IMR-90 (cell line): ENCODE results near the gene CFAP61.

Experiments
- BHLHE40 ChIP-seq: fragments of 150-350 bp; IDR thresholded peaks from 2 replicates; pipeline ENCODE4 v1.6.1; 2016; ENCODE audit warnings: mild to moderate bottlenecking, low read depth, low read length
- CEBPB ChIP-seq: IDR thresholded peaks from 2 replicates; pipeline ENCODE4 v1.6.1; 2012; ENCODE audit warnings: low read depth, low read length, improper control_type of control experiment
- CTCF ChIP-seq: conservative IDR thresholded peaks from 2 replicates; pipeline ENCODE4 v1.5.1; 2012; ENCODE audit warnings: mild to moderate bottlenecking, low read depth, low read length, improper control_type of control experiment
- MAFK ChIP-seq: IDR thresholded peaks from 2 replicates; pipeline ENCODE4 v1.6.1; 2012; ENCODE audit warnings: low read depth, low read length, improper control_type of control experiment
- MXI1 ChIP-seq: IDR thresholded peaks from 2 replicates; pipeline ENCODE4 v1.6.1; 2012; ENCODE audit warnings: low read depth, mild to moderate bottlenecking, low read length, moderate library complexity, borderline replicate concordance
- POLR2A ChIP-seq: IDR thresholded peaks from 2 replicates; pipeline ENCODE4 v1.6.1; 2012; ENCODE audit warnings: mild to moderate bottlenecking, low read depth, low read length
- SMC3 ChIP-seq: fragments of 150-350 bp; IDR thresholded peaks from 2 replicates; pipeline ENCODE4 v1.6.1; 2016; ENCODE audit warnings: low read depth, mild to moderate bottlenecking, antibody characterized with exemption, low read length, moderate library complexity

- no peak for TF ChIP-seq CTCF
- no peak for TF ChIP-seq MAFK
- no peak for TF ChIP-seq SMC3
- TF ChIP-seq MXI1: no peak
- no peak for TF ChIP-seq CEBPB
- TF ChIP-seq POLR2A: no peak
- TF ChIP-seq BHLHE40: no peak
Measured at GRCh38 chr20:20321917-20322316, 269.6 kb downstream of the CFAP61 start.
